Motor neuron (in vitro differentiated cells): ENCODE data around the gene AMZ1. TPM values are rescaled to one million over a fixed set of nuclear protein-coding genes. Genes with fewer than 3 reads are reported as not detected.

ENCODE experiments used
- ATAC-seq, 8 experiments: fragments of 200-7000 bp; cut with Tn5 transposase; replicated peaks in 6 of 8; 2 replicates each; pipeline ENCODE4 v1.8.0; 2021; ENCODE audit warnings: mild to moderate bottlenecking in 8 of 8, moderate library complexity in 8 of 8
- H3K27ac ChIP-seq, 2 donors: fragments of 250-450 bp; sonication (Bioruptor Pico); 2 replicates each; pipeline ENCODE4 v1.9.0; 2021; ENCODE audit warnings: antibody characterized with exemption in 2 of 2, mild to moderate bottlenecking in 2 of 2, moderate library complexity in 1 of 2
- H3K4me1 ChIP-seq, 2 donors: fragments of 250-450 bp; sonication (Bioruptor Pico); replicated peaks in 1 of 2; 2 replicates each; pipeline ENCODE4 v1.6.1; 2021; ENCODE audit warnings: antibody characterized with exemption in 2 of 2, mild to moderate bottlenecking in 2 of 2, moderate library complexity in 1 of 2
- H3K4me3 ChIP-seq, 5 donors: fragments of 250-450 bp; sonication (Bioruptor Pico); 2 replicates each; pipeline ENCODE4 v1.9.0; 2021; ENCODE audit warnings: antibody characterized with exemption in 5 of 5, mild to moderate bottlenecking in 5 of 5, moderate library complexity in 4 of 5
- WGBS, 10 experiments: fragments of 450-650 bp; shearing (Covaris generic); methylation state at CpG; one replicate each; pipeline ENCODE4 v1.0.0; 2022; 5-methylcytosine and 5-hydroxymethylcytosine counted together
- in situ Hi-C, 9 experiments: fragments of 400-800 bp; cut with MboI; loops; one replicate each; pipeline ENCODE4 v1.15.0; 2021; ENCODE audit warnings: low sequenced_read_pairs in 9 of 9, low pct_unique_long_range_greater_than_20kb in 2 of 9; ENCODE audit not compliant: unreplicated experiment in 9 of 9
- total RNA-seq, 8 experiments: library from RNA; unstranded; fragments of 300-600 nt; gene quantifications; 2 replicates each; pipeline versions ENCODE4 v1.2.3 to v1.2.4, GENCODE V29; 2022

Gene AMZ1
- total RNA-seq, 8 experiments from 2014 or later = 0.64 to 3.7 (median 1.1) TPM

DNA sequence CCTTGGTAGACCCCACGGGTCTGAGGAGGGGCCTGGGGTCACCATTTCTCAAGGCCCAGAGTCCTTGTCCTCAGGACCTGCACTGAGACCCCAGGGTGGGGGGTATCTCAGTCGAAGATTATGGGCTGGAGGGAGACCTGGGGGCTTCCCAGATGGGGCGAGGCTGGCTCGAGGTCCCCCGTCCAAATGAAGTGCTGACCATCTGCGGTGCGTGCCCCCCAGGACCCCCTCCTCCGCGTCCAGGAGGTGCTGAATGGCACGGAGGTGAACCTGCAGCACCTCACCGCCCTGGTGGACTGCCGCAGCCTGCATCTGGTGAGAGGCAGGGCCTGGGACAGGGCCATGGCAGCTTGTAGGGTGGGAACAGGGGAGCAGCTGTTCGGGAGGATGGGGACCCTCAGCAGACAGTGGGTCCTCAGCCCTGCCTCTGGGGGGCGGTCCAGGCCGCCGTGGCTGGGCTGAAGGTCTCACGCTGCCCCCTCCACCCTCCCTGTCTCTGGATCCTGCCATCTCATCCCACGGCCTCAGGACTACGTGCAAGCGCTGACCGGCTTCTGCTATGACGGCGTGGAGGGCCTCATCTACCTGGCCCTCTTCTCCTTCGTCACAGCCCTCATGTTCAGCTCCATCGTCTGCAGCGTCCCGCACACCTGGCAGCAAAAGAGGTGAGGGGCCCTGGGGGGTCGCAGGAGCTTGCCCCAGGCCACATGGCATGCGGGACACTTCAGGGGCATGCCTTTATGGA, 32.0 kb upstream of the AMZ1 start:
- Histone ChIP-seq H3K27ac (no peak overlapping the region), H3K4me1 (peaks cover 0 to 6% of the 10 kb centered on the region in 2 donors), H3K4me3 (no peak overlapping the region)
- in situ Hi-C loops = no loop called here
- ATAC-seq = no peak
- WGBS, 10 experiments = 83 to 93% (median 93%) methylated on average over 3 to 6 of the region's 29 CpGs; no CpG with 5 or more reads in 7 of the 10 experiments

DNA sequence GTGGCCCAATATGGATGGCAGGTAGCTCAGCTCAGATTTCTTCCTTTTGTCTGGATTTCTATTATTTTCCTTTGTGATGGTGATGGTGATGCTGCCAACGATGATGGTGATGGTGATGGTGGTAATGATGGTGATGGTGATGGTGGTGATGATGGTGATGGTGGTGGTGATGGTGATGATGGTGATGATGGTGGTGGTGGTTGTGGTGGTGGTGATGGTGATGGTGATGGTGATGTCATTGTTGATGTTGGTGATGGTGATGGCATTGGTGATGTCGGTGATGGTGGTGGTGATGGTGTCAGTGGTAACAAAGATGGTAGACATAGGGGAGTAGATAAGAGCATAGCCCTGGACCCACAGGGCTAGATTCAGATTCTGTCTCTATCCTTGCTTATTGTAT, 30.8 kb upstream of the AMZ1 start:
- WGBS, 10 experiments = 67 to 100% (median 92%) methylated on average over 1 to 2 of the region's 2 CpGs; no CpG with 5 or more reads in 3 of the 10 experiments
- H3K27ac ChIP-seq = no peak overlapping the region
- peaks cover 0 to 4% of the 10 kb centered on the region in 2 donors for H3K4me1 ChIP-seq
- in situ Hi-C loops = no loop called here
- H3K4me3 ChIP-seq = no peak overlapping the region
- ATAC-seq = no peak

DNA sequence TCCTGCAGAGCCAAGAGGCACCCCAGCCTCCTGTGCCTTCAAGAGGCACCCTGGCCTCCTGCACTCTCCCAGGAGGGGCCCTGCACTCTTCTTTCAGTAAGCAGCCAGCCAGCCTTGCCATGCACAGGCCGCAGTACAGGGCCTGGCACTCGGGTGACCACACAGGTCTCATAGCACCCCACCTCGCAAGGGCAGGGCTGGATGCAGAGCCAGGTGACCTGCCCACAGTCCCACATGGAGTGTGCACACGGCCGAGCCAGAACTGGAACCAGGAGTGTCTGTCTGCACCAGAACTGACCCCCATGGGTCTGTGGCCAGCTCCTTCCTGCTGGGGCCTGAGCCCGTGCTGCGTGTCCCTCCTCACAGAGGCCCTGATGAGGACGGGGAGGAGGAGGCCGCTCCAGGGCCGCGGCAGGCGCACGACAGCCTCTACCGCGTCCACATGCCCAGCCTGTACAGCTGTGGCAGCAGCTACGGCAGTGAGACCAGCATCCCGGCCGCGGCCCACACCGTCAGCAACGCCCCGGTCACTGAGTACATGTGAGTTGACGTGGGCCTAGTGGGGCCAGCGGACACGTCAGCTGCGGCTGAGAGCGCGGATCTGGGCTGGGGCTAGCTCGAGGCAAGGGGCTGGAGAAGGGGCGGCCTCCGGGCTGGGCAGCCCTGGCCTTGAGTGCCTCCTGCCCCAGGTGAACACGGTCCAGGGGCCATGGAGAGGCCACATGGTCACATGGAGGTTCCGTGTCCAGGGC, 29.9 kb upstream of the AMZ1 start:
- Histone ChIP-seq H3K4me3 (no peak overlapping the region), H3K27ac (no peak overlapping the region), H3K4me1 (peaks cover 0 to 1% of the 10 kb centered on the region in 2 donors)
- WGBS, 10 experiments = 90 to 91% methylated on average over 6 to 20 of the region's 33 CpGs; no CpG with 5 or more reads in 8 of the 10 experiments
- in situ Hi-C loops = no loop called here
- no peak for ATAC-seq

DNA sequence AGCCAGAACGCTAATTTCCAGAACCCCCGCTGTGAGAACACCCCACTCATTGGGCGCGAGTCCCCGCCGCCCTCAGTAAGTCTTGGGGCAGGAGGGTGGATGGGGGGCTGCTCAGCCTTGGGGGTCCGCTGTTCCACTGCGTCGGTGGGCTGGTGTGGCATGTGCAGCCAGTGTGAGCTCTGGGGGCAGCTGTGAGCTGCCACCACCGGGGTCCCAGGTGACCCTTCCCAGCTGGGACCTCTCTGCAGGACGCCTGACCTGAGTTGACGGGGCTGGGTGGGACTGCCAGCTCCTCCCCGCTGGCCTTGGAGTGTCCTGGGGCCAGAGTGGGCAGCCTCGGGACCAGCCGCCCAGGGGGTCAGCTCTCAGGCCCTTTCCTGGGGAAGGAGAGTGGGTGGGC, 29.1 kb upstream of the AMZ1 start:
- Histone ChIP-seq H3K4me3 (no peak overlapping the region), H3K27ac (no peak overlapping the region), H3K4me1 (peaks cover 2 to 10% of the 10 kb centered on the region in 2 donors)
- ATAC-seq = no peak
- in situ Hi-C loops = no loop called here
- WGBS, 10 experiments = 90% methylated on average over 2 of the region's 15 CpGs; no CpG with 5 or more reads in 9 of the 10 experiments

DNA sequence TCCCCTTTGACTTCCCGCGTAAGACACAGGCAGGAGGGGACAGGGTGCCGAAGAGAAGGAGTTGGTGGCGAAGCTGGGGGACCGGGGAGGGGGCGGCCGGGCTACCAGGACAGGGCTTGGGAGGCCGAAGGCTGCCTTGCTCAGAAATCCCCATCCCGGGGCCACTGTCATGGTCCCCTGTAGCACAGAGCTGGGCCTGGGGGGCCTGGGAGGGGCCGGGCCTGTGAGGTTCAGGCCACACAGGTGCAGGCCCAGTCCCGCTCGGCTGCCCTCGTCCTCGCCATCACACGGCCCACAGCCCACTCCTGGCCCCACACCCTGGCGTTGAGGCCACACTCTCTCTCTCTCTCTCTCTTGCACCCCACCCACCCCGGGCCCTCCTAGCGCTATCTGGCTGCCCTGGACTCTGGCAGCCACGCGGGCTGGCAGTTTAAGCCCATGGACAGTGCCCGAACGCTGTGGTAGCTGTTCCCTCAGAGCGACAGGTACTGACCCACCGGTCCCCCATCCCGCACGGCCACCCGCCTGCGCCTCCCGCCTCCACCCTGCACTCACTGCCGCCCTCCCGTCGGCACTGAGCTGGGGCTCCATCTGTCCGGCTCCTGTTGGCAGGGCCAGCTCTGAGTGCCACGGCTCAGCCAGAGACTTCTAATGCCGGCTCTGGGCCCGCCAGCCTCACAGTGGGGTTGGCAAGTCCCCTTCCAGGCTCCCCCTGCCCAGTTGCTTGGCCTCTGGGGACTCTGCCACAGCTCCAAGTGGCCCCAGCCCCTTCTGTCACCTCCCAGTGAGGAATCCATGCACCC, 28.2 kb upstream of the AMZ1 start:
- H3K4me3 ChIP-seq = no peak overlapping the region
- in situ Hi-C loops = no loop called here
- 84 to 100% methylated on average over 2 to 5 of the region's 36 CpGs; no CpG with 5 or more reads in 8 of the 10 experiments for WGBS, 10 experiments
- H3K27ac ChIP-seq = no peak overlapping the region
- ATAC-seq = no peak
- peaks cover 2 to 16% of the 10 kb centered on the region in 2 donors for H3K4me1 ChIP-seq

DNA sequence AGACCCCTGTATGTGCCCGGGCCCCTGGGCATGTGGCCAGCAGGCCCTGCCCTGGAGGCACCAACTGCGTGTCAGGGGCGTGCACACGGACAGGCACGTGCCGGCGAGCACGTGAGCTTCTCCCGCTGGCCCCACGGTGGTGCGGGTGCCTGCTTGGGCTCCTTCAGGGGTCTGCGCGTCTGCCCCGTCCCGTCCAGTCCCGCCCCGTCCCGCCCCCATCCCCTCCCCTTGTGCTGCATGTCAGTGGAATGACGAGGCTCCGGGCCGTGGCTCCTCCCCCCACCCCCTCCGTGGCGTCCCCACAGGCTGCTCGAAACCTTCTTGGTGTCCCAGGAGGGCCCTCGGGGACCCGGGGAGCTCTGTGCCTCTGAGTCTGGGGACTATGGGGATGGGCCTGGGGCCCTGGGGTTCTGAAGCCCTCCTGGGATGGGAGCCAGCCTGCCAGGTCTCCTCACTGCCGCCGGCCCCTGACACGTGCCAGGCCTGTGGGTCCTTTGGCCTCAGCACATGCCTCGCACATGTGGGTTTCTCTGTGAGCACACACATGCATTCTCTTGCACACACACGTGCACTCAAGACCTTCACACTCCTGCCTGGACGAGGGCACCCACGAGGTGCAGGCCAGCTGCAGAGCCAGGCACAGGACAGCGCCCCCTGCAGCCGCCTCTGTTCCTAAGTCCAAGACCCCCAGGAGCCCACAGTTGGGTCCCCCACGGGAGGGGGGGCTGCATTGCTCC, 27.5 kb upstream of the AMZ1 start:
- WGBS, 10 experiments = 50% methylated on average over 2 of the region's 36 CpGs; no CpG with 5 or more reads in 9 of the 10 experiments
- in situ Hi-C loops = no loop called here
- Histone ChIP-seq H3K4me1 (peaks cover 2 to 19% of the 10 kb centered on the region in 2 donors), H3K4me3 (no peak overlapping the region), H3K27ac (no peak overlapping the region)
- peak in 4 of 8 experiments; percentile 2 to 7 (median 3) for ATAC-seq

DNA sequence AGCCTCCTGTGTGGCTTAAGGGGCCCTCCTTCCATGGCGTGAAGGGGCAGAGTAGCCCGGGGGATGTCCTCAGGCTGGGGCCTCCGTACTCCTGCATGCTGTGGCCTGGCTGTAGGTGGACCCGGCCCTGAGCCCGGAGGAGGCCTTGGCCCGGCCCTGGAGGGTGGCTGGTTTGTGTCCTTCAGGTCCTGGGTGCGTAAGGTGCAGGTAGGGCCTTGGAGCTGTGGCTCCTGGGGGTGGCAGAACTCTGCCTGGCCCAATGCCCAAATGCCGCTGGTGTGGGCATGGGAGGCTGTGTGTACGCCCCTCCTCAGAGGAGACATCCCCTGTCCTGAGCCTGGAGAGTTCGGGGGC, 26.9 kb upstream of the AMZ1 start:
- in situ Hi-C loops = no loop called here
- 93 to 100% methylated on average over 2 to 3 of the region's 10 CpGs; no CpG with 5 or more reads in 8 of the 10 experiments for WGBS, 10 experiments
- ATAC-seq = peak in 5 of 8 experiments; percentile 1 to 18 (median 14)
- Histone ChIP-seq H3K27ac (no peak overlapping the region), H3K4me1 (peaks cover 2 to 19% of the 10 kb centered on the region in 2 donors), H3K4me3 (no peak overlapping the region)

DNA sequence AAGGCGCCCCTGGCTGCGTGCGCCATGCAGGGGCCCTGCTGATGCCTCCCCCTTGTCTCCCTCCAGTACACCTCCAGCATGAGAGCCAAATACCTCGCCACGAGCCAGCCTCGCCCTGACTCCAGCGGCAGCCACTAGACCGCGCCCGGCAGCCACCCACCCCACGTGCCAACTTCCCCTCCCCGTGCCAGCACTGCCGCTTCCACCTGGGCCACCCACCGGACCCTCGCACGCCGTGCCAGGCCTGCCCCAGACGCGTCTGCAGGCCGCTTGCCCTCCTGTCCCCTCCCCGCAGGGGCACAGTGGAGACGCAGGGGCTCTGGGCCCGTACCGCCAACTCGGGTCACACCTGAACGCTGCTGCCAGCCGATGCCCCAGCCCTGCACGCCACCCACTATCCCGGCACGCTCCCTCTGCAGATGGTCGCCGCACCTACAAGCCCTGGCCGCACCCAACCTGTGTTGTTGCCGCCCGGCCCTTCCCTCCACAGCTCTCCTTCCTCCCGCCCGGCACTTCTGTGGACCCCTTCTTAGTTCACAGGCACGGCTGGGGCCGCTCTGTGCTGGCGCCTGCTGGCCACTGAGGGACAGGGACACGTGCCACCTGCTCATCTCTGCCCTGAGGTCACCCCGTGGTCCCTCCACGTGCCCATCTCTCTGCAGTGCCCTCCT, 26.3 kb upstream of the AMZ1 start:
- WGBS, 10 experiments = 88 to 100% (median 98%) methylated on average over 1 to 9 of the region's 43 CpGs; no CpG with 5 or more reads in 7 of the 10 experiments

DNA sequence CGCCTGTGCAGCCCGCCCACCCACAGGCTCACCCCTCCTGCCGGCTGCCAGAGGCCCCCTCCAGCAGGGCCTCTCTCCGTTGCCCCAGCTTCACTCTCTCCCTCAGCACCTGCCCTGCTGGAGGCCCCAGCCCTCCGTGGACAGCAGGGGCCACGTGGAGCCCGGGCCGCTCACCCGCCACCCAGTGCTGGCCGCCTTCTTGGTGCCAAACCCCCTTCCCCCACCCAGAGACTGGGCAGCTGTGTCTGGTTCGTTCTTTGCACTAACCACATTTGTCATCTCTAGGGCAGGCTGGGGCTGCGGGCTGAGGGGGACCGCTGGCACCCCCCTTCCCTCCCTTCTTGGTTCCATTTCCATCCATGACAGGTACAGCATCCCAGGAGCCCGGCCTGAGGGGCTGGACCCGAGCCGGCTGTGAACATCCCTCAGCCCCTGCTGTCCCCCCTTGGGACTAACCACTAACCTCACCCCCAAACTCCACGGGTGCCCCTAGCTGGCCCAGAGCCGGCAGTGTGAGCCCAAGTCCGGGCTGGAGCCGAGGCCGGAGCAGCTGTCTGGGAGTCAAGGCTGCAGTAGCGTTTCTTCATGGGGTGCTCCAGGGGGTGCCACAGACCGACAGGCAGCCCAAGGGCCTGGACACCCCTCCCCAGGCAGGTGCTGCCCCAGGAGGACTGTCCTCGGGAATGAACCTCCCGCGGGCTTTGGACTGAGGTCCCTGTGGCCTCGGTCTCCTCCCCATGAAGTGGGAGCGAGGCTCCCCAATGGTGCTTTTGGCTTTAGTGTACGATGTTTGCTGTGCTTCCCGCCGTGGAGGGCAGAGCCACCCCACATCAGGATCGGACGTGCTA, 25.5 kb upstream of the AMZ1 start:
- Histone ChIP-seq H3K4me1 (peaks cover 2 to 19% of the 10 kb centered on the region in 2 donors), H3K27ac (peak overlapping the region in 1 of 2 donors; percentile 68), H3K4me3 (no peak overlapping the region)
- WGBS, 10 experiments = 20 to 100% (median 80%) methylated on average over 1 of the region's 33 CpGs; no CpG with 5 or more reads in 7 of the 10 experiments
- in situ Hi-C loops = no loop called here
- ATAC-seq = peak in 5 of 8 experiments; percentile 2 to 54 (median 32)

More for the DNA sequence above, 26.3 kb upstream of the AMZ1 start:
- in situ Hi-C loops = no loop called here
- ATAC-seq = peak in 5 of 8 experiments; percentile 3 to 53 (median 35)
- H3K4me1 ChIP-seq = peaks cover 2 to 19% of the 10 kb centered on the region in 2 donors
- no peak overlapping the region for H3K27ac ChIP-seq
- no peak overlapping the region for H3K4me3 ChIP-seq

DNA sequence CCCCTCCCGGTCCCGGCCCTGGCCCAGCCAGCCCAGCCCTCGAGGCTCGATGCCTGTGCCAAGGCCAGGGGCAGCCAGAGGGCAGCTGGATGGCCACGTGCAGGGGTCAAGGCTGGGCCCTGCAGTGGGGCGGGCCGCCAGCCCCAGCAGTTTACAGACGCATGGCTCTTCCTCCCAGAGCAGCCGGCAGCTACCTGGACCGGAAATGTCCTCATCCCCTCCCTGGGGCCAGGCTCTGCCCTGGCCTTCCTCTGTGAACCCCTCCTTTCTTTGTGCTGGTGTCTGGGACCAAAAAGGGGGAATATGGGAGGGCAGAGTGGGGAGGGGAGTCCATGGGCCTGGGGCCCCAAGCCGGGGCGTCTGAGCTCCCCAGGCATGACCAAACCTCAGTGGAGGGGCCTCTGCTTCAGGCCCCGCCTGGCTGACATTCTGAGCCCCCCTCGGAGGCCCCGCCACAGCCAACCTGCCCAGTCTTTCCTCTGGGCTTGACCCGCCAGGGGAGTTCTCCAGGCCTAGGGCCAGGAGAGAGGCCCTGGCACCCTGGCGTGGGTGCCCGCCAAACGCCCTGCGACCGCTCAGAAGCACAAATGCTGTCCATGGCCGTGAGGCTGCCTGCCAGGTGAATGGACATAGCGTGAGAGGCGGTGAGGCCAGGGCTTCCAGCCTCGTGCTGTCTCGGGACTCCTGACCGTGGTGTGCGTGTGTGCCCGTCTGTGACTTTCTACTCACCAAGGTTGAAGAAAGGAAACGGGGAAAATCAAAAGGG, 24.7 kb upstream of the AMZ1 start:
- H3K27ac ChIP-seq = peak overlapping the region in 1 of 2 donors; percentile 68
- in situ Hi-C loops = no loop called here
- 75 to 100% (median 90%) methylated on average over 1 to 13 of the region's 30 CpGs; no CpG with 5 or more reads in 5 of the 10 experiments for WGBS, 10 experiments
- H3K4me3 ChIP-seq = no peak overlapping the region
- ATAC-seq = peak; percentile 1 to 13 (median 10)
- H3K4me1 ChIP-seq = peaks cover 2 to 19% of the 10 kb centered on the region in 2 donors

DNA sequence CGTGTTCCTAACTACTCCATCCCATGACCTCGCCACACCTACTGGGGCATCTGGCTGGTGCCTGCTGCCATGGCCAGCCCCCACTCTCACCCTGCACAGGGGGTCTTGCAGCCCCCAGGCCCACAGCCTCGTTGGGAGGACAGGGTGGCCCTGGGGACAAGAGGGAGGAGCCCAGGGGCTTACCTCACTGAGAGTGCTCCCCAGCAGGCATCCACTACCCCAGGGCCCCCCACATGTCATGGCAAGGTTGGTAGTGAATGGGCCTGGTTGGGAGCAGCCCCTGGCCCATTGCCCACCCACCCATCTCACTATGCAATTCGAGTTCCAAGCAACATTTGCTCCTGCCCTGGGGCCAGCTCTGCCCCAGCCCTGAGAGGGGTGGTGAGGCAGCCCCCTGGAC, 24.0 kb upstream of the AMZ1 start:
- ATAC-seq = no peak
- in situ Hi-C loops = no loop called here
- H3K4me1 ChIP-seq = peaks cover 2 to 19% of the 10 kb centered on the region in 2 donors

More for the DNA sequence above, 24.0 kb upstream of the AMZ1 start:
- Histone ChIP-seq H3K27ac (peak overlapping the region in 1 of 2 donors; percentile 68), H3K4me3 (no peak overlapping the region)
- WGBS, 10 experiments = 77 to 80% methylated on average over 1 to 3 of the region's 4 CpGs; no CpG with 5 or more reads in 8 of the 10 experiments
